Omental fat pad (tissue), 4 donors: Measurements from ENCODE around the gene FBXW5. TPM values are rescaled to one million over a fixed set of nuclear protein-coding genes. Genes with fewer than 3 reads are reported as not detected.
A peak's percentile ranks its signal among the peaks of the same experiment; 100 is the strongest.

Source experiments
- ATAC-seq: fragments of 150-250 bp; one replicate; pipeline ENCODE4 v1.9.1; 2016; ENCODE audit warnings: mild to moderate bottlenecking, moderate library complexity; ENCODE audit not compliant: low FRiP score
- DNase-seq: peaks from one replicate; pipeline ENCODE4 v3.0.0-alpha.2; 2019; ENCODE audit warnings: low spot score
- CTCF ChIP-seq, 3 donors: fragments of 450-650 bp; IDR thresholded peaks; one replicate each; pipeline ENCODE4 v1.5.1; 2016 to 2017; ENCODE audit warnings: antibody characterized with exemption in 3 of 3, mild to moderate bottlenecking in 3 of 3, moderate library complexity in 2 of 3
- total RNA-seq, 4 donors: library from RNA; depleted of rRNA; stranded (reverse); fragments of >200 nt; gene quantifications; one replicate each; pipeline ENCODE4 v1.1.0, GENCODE V29; 2016

The FBXW5 gene
- 100 to 1,000 TPM; 154 to 242 (median 185) TPM for total RNA-seq

GRCh38 chr9:136944519-136945332, at the start of gene FBXW5, which contains the start of gene C8G:
TSS of gene FBXW5 (minus strand) at chr9:136944738. CDS start at chr9:136944083, 655 bp downstream.
TSS of gene C8G (plus strand) at chr9:136945243. CDS start at chr9:136945321, 78 bp downstream.
- TF ChIP-seq CTCF (IDR thresholded peaks at IDR 0.05): peak in 2 of 3 donors; percentile 90 to 96
- DNase-seq: peak; percentile 51
- ATAC-seq: peak; percentile 90

GRCh38 chr9:136992819-136993369, 48.4 kb upstream of the FBXW5 start:
- no peak for TF ChIP-seq CTCF (IDR thresholded peaks at IDR 0.05)
- ATAC-seq: no peak
- no peak for DNase-seq

GRCh38 chr9:136991993-136992818, 47.7 kb upstream of the FBXW5 start, which contains the start of gene PAXX:
TSS of gene PAXX (plus strand) at chr9:136992422. CDS start at chr9:136992444, 22 bp downstream.
- peak; percentile 82 for DNase-seq
- peak; percentile 90 for ATAC-seq
- no peak for TF ChIP-seq CTCF (IDR thresholded peaks at IDR 0.05)

- no peak for TF ChIP-seq CTCF (IDR thresholded peaks at IDR 0.05)
- DNase-seq (no peak), ATAC-seq (no peak)
Measured at GRCh38 chr9:136990242-136990911, 45.8 kb upstream of the FBXW5 start.

GRCh38 chr9:136988872-136989271, 44.3 kb upstream of the FBXW5 start:
- ATAC-seq (no peak), DNase-seq (no peak)
- TF ChIP-seq CTCF (IDR thresholded peaks at IDR 0.05): no peak

- ATAC-seq: no peak
- no peak for TF ChIP-seq CTCF (IDR thresholded peaks at IDR 0.05)
- DNase-seq: no peak
Measured at GRCh38 chr9:136985853-136986252, 41.3 kb upstream of the FBXW5 start.
